Measurements from ENCODE around the gene C6orf132. TPM values are rescaled to one million over a fixed set of nuclear protein-coding genes. Genes with fewer than 3 reads are reported as not detected.
A peak's percentile ranks its signal among the peaks of the same experiment; 100 is the strongest.

Gene C6orf132
- total and polyA plus RNA-seq, 9 of the 15 experiments (the other 6 are each of a cell fraction or from before 2014, with no cell fraction given) = 0.06 to 0.35 (median 0.14) TPM

DNA sequence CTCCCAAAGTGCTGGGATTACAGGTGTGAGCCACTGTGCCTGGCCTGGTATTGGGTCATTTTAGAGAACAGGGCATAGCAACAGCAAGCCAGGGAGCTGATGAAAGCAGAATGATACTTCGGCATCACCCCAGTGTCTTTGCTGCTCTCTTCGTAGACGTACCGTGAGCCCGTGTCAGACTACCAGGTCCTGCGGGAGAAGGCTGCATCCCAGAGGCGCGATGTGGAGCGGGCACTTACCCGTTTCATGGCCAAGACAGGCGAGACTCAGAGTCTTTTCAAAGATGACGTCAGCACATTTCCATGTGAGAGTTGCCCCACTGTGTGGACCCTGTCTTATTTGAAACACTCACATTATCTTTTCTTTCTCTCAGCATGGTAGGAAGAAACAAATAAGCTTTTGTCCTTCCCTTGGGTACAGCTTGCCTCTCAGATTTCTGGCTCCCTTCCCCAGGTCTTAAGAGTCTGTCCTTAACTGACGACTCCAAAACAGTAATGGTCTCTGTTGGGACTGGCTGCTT, 76.2 kb downstream of the C6orf132 start (continued):
- TF ChIP-seq, protein P1, sequence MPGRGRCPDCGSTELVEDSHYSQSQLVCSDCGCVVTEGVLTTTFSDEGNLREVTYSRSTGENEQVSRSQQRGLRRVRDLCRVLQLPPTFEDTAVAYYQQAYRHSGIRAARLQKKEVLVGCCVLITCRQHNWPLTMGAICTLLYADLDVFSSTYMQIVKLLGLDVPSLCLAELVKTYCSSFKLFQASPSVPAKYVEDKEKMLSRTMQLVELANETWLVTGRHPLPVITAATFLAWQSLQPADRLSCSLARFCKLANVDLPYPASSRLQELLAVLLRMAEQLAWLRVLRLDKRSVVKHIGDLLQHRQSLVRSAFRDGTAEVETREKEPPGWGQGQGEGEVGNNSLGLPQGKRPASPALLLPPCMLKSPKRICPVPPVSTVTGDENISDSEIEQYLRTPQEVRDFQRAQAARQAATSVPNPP (IDR thresholded peaks at IDR 0.05; ENCODE audit: borderline replicate concordance, insufficient read depth, insufficient read length) = no peak
- TF ChIP-seq, protein P2, sequence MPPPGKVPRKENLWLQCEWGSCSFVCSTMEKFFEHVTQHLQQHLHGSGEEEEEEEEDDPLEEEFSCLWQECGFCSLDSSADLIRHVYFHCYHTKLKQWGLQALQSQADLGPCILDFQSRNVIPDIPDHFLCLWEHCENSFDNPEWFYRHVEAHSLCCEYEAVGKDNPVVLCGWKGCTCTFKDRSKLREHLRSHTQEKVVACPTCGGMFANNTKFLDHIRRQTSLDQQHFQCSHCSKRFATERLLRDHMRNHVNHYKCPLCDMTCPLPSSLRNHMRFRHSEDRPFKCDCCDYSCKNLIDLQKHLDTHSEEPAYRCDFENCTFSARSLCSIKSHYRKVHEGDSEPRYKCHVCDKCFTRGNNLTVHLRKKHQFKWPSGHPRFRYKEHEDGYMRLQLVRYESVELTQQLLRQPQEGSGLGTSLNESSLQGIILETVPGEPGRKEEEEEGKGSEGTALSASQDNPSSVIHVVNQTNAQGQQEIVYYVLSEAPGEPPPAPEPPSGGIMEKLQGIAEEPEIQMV (tag; conservative IDR thresholded peaks at IDR 0.05; ENCODE audit: low read depth) = no peak
- no peak for TF ChIP-seq ZBED1 (IDR thresholded peaks at IDR 0.05)
- TF ChIP-seq NFIX (CRISPR knock-in tag; IDR thresholded peaks at IDR 0.05; ENCODE audit: low read depth) = no peak
- TF ChIP-seq MCM3 (IDR thresholded peaks at IDR 0.05) = no peak
- peak; percentile 32; the same call in 1 of the 2 replicates for TF ChIP-seq ZC3H4 (CRISPR knock-in tag; IDR thresholded peaks at IDR 0.05; ENCODE audit: borderline replicate concordance)
- no peak for TF ChIP-seq ZNF780A (CRISPR knock-in tag; IDR thresholded peaks at IDR 0.05)
- no peak for TF ChIP-seq CEBPG (CRISPR knock-in tag; IDR thresholded peaks at IDR 0.05)
- no peak for TF ChIP-seq CEBPG (tag; conservative IDR thresholded peaks at IDR 0.05 in 1 of 2, IDR thresholded peaks at IDR 0.05 in 1 of 2)
- TF ChIP-seq ZNF316 (IDR thresholded peaks at IDR 0.05) = peak; percentile 26; the same call in 1 of the 2 replicates
- TF ChIP-seq, protein P3, sequence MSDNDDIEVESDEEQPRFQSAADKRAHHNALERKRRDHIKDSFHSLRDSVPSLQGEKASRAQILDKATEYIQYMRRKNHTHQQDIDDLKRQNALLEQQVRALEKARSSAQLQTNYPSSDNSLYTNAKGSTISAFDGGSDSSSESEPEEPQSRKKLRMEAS (CRISPR knock-in tag; IDR thresholded peaks at IDR 0.05) = peak; percentile 28; the same call in 1 of the 2 replicates
- TF ChIP-seq, protein P4, sequence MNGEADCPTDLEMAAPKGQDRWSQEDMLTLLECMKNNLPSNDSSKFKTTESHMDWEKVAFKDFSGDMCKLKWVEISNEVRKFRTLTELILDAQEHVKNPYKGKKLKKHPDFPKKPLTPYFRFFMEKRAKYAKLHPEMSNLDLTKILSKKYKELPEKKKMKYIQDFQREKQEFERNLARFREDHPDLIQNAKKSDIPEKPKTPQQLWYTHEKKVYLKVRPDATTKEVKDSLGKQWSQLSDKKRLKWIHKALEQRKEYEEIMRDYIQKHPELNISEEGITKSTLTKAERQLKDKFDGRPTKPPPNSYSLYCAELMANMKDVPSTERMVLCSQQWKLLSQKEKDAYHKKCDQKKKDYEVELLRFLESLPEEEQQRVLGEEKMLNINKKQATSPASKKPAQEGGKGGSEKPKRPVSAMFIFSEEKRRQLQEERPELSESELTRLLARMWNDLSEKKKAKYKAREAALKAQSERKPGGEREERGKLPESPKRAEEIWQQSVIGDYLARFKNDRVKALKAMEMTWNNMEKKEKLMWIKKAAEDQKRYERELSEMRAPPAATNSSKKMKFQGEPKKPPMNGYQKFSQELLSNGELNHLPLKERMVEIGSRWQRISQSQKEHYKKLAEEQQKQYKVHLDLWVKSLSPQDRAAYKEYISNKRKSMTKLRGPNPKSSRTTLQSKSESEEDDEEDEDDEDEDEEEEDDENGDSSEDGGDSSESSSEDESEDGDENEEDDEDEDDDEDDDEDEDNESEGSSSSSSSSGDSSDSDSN (IDR thresholded peaks at IDR 0.05; ENCODE audit: borderline replicate concordance in 1 of 2, low read depth in 2 of 2, low read length in 2 of 2) = no peak
- TF ChIP-seq, protein P5, sequence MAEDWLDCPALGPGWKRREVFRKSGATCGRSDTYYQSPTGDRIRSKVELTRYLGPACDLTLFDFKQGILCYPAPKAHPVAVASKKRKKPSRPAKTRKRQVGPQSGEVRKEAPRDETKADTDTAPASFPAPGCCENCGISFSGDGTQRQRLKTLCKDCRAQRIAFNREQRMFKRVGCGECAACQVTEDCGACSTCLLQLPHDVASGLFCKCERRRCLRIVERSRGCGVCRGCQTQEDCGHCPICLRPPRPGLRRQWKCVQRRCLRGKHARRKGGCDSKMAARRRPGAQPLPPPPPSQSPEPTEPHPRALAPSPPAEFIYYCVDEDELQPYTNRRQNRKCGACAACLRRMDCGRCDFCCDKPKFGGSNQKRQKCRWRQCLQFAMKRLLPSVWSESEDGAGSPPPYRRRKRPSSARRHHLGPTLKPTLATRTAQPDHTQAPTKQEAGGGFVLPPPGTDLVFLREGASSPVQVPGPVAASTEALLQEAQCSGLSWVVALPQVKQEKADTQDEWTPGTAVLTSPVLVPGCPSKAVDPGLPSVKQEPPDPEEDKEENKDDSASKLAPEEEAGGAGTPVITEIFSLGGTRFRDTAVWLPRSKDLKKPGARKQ (CRISPR knock-in tag; IDR thresholded peaks at IDR 0.05) = no peak
- TF ChIP-seq, protein P6, sequence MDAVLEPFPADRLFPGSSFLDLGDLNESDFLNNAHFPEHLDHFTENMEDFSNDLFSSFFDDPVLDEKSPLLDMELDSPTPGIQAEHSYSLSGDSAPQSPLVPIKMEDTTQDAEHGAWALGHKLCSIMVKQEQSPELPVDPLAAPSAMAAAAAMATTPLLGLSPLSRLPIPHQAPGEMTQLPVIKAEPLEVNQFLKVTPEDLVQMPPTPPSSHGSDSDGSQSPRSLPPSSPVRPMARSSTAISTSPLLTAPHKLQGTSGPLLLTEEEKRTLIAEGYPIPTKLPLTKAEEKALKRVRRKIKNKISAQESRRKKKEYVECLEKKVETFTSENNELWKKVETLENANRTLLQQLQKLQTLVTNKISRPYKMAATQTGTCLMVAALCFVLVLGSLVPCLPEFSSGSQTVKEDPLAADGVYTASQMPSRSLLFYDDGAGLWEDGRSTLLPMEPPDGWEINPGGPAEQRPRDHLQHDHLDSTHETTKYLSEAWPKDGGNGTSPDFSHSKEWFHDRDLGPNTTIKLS (IDR thresholded peaks at IDR 0.05; ENCODE audit: borderline replicate concordance, low read depth) = no peak
- no peak for TF ChIP-seq SNIP1 (IDR thresholded peaks at IDR 0.05; ENCODE audit: low read depth)
- TF ChIP-seq ZNF589 (CRISPR knock-in tag; IDR thresholded peaks at IDR 0.05; ENCODE audit: low read depth) = no peak
- TF ChIP-seq, protein P7, sequence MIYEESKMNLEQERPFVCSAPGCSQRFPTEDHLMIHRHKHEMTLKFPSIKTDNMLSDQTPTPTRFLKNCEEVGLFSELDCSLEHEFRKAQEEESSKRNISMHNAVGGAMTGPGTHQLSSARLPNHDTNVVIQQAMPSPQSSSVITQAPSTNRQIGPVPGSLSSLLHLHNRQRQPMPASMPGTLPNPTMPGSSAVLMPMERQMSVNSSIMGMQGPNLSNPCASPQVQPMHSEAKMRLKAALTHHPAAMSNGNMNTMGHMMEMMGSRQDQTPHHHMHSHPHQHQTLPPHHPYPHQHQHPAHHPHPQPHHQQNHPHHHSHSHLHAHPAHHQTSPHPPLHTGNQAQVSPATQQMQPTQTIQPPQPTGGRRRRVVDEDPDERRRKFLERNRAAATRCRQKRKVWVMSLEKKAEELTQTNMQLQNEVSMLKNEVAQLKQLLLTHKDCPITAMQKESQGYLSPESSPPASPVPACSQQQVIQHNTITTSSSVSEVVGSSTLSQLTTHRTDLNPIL (CRISPR knock-in tag; IDR thresholded peaks at IDR 0.05) = no peak

Data from K562 (cell line).